Colonic mucosa (tissue), 4 donors: Measurements from ENCODE around the gene NTM. TPM values are rescaled to one million over a fixed set of nuclear protein-coding genes. Genes with fewer than 3 reads are reported as not detected.

Experiments used
- DNase-seq: peaks from one replicate; pipeline ENCODE4 v3.0.0-alpha.2; 2020
- H3K27ac ChIP-seq: fragments of 200-600 bp; one replicate; pipeline ENCODE4 v1.8.0; 2021
- H3K27me3 ChIP-seq: fragments of 200-600 bp; one replicate; pipeline ENCODE4 v1.8.0; 2021
- H3K36me3 ChIP-seq: fragments of 200-600 bp; one replicate; pipeline ENCODE4 v1.8.0; 2021
- H3K4me1 ChIP-seq: fragments of 200-600 bp; one replicate; pipeline ENCODE4 v1.8.0; 2021; ENCODE audit warnings: mild to moderate bottlenecking
- H3K4me3 ChIP-seq: fragments of 200-600 bp; one replicate; pipeline ENCODE4 v1.8.0; 2021
- H3K9ac ChIP-seq, 2 donors: one replicate each; pipeline ENCODE4 v1.7.0; 2013; ENCODE audit warnings: control low read depth in 2 of 2, low read depth in 2 of 2, low read length in 2 of 2
- H3K9me3 ChIP-seq: fragments of 200-600 bp; one replicate; pipeline ENCODE4 v1.8.0; 2021
- CTCF ChIP-seq: fragments of 200-600 bp; IDR thresholded peaks from one replicate; pipeline ENCODE4 v1.8.0; 2022; ENCODE audit warnings: antibody characterized with exemption, mild to moderate bottlenecking
- intact Hi-C: fragments of 100-400 bp; cut with DNase I; formaldehyde crosslinking; loops from one replicate; pipeline ENCODE4 v1.14.1; 2022
- total RNA-seq, 2 donors: library from RNA; stranded (reverse); fragmentation: NEBNext Ultra II Directional in 1 of 2; extraction: Animal tissue kit (Norgen Biotek cat#: 25700) in 1 of 2; gene quantifications; one replicate each; pipeline ENCODE4 v1.2.1, GENCODE V29; 2021
- donor health status: healthy.
- donor health status: DM: no; HTN: no; CAD: no.
- donor health status: DM: no; HTN: no; CAD: no.

NTM gene
- total RNA-seq, 2 donors from 2014 or later: 1.6 to 2.8 TPM

- no peaks in the 10 kb centered on the region for H3K9me3 ChIP-seq
- no peaks in the 10 kb centered on the region for H3K36me3 ChIP-seq
- no peak for TF ChIP-seq CTCF
- H3K4me1 ChIP-seq: no peaks in the 10 kb centered on the region
- no peak overlapping the region for H3K4me3 ChIP-seq
- no peaks in the 10 kb centered on the region for H3K27me3 ChIP-seq
- no peak overlapping the region for H3K9ac ChIP-seq
- DNase-seq: no peak
- H3K27ac ChIP-seq: no peak overlapping the region
- intact Hi-C loops: no loop called here
These were observed 976.2 kb downstream of the NTM start for GRCh38 chr11:132346558-132347148.

- no peak overlapping the region for H3K9ac ChIP-seq
- H3K4me1 ChIP-seq: no peaks in the 10 kb centered on the region
- no peaks in the 10 kb centered on the region for H3K9me3 ChIP-seq
- H3K4me3 ChIP-seq: no peak overlapping the region
- TF ChIP-seq CTCF: no peak
- H3K36me3 ChIP-seq: no peaks in the 10 kb centered on the region
- H3K27ac ChIP-seq: no peak overlapping the region
- DNase-seq: no peak
- intact Hi-C loops: no loop called here
- H3K27me3 ChIP-seq: no peaks in the 10 kb centered on the region
These were observed 977.0 kb downstream of the NTM start for GRCh38 chr11:132347156-132348090.

GRCh38 chr11:132349811-132350733 lies 979.7 kb downstream of the NTM start:
- Histone ChIP-seq H3K27ac (no peak overlapping the region), H3K4me3 (no peak overlapping the region), H3K9ac (no peak overlapping the region), H3K36me3 (no peaks in the 10 kb centered on the region), H3K27me3 (no peaks in the 10 kb centered on the region), H3K9me3 (no peaks in the 10 kb centered on the region), H3K4me1 (no peaks in the 10 kb centered on the region)
- DNase-seq: no peak
- intact Hi-C loops: no loop called here
- no peak for TF ChIP-seq CTCF

GRCh38 chr11:132351050-132351449 lies 980.6 kb downstream of the NTM start:
- no peak for DNase-seq
- Histone ChIP-seq H3K36me3 (no peaks in the 10 kb centered on the region), H3K4me1 (no peaks in the 10 kb centered on the region), H3K27me3 (no peaks in the 10 kb centered on the region), H3K9ac (no peak overlapping the region), H3K4me3 (no peak overlapping the region), H3K27ac (no peak overlapping the region), H3K9me3 (no peaks in the 10 kb centered on the region)
- no peak for TF ChIP-seq CTCF
- intact Hi-C loops: no loop called here

- no peaks in the 10 kb centered on the region for H3K36me3 ChIP-seq
- no peak for DNase-seq
- H3K4me3 ChIP-seq: no peak overlapping the region
- H3K27ac ChIP-seq: no peak overlapping the region
- H3K27me3 ChIP-seq: no peaks in the 10 kb centered on the region
- no peak overlapping the region for H3K9ac ChIP-seq
- no peaks in the 10 kb centered on the region for H3K4me1 ChIP-seq
- no peak for TF ChIP-seq CTCF
- intact Hi-C loops: no loop called here
- no peaks in the 10 kb centered on the region for H3K9me3 ChIP-seq
These were observed 982.1 kb downstream of the NTM start for GRCh38 chr11:132352497-132352896.
